HS-5 (cell line): ENCODE data around the gene NSRP1.
"Not testable (repeated sequence)": the region's sequence is repeated elsewhere in the genome, so short reads cannot be mapped to it uniquely, and the experiment has no call there.

Source experiments
- DNase-seq: peaks from one replicate; pipeline ENCODE4 v3.0.0-alpha.2; 2012; ENCODE audit warnings: low read depth

NSRP1 gene

GRCh38 chr17:30222251-30222650, 105.6 kb downstream of the NSRP1 start:
- DNase-seq, result no peak

GRCh38 chr17:30222721-30223175, 106.1 kb downstream of the NSRP1 start:
- DNase-seq, result no peak

- DNase-seq, result no peak
Observed at GRCh38 chr17:30224419-30224960, 107.9 kb downstream of the NSRP1 start.

- DNase-seq, result no peak
Observed at GRCh38 chr17:30225112-30225511, 108.5 kb downstream of the NSRP1 start.

GRCh38 chr17:30225919-30226553, 109.4 kb downstream of the NSRP1 start:
- DNase-seq, result no peak

- no peak for DNase-seq
Observed at GRCh38 chr17:30226878-30227277, 110.3 kb downstream of the NSRP1 start.

- no peak for DNase-seq
Observed at GRCh38 chr17:30228011-30228410, 111.4 kb downstream of the NSRP1 start.

GRCh38 chr17:30229012-30229411, 112.4 kb downstream of the NSRP1 start:
- DNase-seq, result no peak

- not testable (repeated sequence) for DNase-seq
Observed at GRCh38 chr17:30230009-30230408, 113.4 kb downstream of the NSRP1 start.

- no peak for DNase-seq
Observed at GRCh38 chr17:30230596-30231125, 114.0 kb downstream of the NSRP1 start.

GRCh38 chr17:30232015-30232823, 115.6 kb downstream of the NSRP1 start:
- DNase-seq, result no peak

GRCh38 chr17:30232824-30233427, 116.3 kb downstream of the NSRP1 start:
- DNase-seq, result no peak

GRCh38 chr17:30234296-30234695, 117.7 kb downstream of the NSRP1 start:
- no peak for DNase-seq

GRCh38 chr17:30234964-30235363, 118.3 kb downstream of the NSRP1 start:
- DNase-seq, result no peak

- DNase-seq, result no peak
Observed at GRCh38 chr17:30235386-30236296, 119.0 kb downstream of the NSRP1 start, which contains the start of gene SLC6A4. TSS of gene SLC6A4 (minus strand) at chr17:30235697. CDS start at chr17:30221958, 13,739 bp downstream.
